GM21576 (cell line): ENCODE results near the gene ARHGAP19.
"Not testable (repeated sequence)": the region's sequence is repeated elsewhere in the genome, so short reads cannot be mapped to it uniquely, and the experiment has no call there.

ENCODE experiments used
- ATAC-seq: cut with Tn5 transposase; IDR thresholded peaks from one replicate; pipeline ENCODE4 v1.9.1; 2021; ENCODE audit warnings: mild to moderate bottlenecking, moderate library complexity; ENCODE audit not compliant: unreplicated experiment

Gene ARHGAP19

GRCh38 chr10:97321804-97322190 lies 29.4 kb upstream of the ARHGAP19 start:
- no peak for ATAC-seq

GRCh38 chr10:97321032-97321803 lies 28.8 kb upstream of the ARHGAP19 start:
- no peak for ATAC-seq

GRCh38 chr10:97320480-97321031 lies 28.1 kb upstream of the ARHGAP19 start:
- ATAC-seq, result no peak

- ATAC-seq, result peak; percentile 36
Observed at GRCh38 chr10:97319671-97320479, 27.4 kb upstream of the ARHGAP19 start.

DNA sequence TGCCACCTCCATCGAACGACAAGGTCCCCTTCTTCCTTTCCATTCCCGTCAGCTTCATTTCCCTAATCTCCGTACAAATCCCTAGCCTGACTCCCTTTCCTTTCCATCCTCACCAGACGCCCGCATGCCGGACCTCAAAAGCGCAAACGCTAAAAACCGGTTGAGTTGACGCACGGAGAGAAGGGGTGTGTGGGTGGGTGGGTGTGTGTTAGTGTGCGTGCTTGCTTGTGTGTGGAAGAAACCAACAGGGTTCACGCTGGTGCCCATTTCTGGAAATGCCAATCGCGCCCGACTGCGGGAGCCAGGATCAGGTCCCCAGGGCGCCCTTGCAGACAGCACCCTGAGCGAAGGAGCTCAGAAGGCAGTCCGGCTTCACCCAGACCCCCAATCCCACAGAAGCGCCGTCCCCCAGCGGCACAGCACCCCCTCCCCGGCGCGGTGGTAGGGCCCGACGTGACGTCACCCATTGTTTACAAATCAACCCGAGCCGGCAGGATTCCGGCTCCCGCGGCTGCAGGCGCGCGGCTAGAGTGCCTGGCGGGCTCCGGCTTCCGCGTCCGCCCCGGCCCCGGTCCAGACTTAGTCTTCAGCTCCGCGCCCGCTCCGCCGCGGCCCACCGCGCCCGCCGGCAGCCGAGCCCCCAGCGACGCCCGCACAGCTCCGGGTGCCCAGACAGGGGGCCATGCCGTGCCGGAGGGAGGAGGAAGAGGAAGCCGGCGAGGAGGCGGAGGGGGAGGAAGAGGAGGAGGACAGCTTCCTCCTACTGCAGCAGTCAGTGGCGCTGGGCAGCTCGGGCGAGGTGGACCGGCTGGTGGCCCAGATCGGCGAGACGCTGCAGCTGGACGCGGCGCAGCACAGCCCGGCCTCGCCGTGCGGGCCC lies 26.6 kb upstream of the ARHGAP19 start, which contains the start of gene FRAT1:
Gene FRAT1, plus strand, starts transcription at position 500 of the 880 bp plus-strand sequence. Its CDS starts 183 bp downstream, at position 683.
- peak; percentile 64 for ATAC-seq

GRCh38 chr10:97314671-97315070 lies 22.2 kb upstream of the ARHGAP19 start:
- no peak for ATAC-seq

- no peak for ATAC-seq
Observed at GRCh38 chr10:97312897-97313296, 20.5 kb upstream of the ARHGAP19 start.

DNA sequence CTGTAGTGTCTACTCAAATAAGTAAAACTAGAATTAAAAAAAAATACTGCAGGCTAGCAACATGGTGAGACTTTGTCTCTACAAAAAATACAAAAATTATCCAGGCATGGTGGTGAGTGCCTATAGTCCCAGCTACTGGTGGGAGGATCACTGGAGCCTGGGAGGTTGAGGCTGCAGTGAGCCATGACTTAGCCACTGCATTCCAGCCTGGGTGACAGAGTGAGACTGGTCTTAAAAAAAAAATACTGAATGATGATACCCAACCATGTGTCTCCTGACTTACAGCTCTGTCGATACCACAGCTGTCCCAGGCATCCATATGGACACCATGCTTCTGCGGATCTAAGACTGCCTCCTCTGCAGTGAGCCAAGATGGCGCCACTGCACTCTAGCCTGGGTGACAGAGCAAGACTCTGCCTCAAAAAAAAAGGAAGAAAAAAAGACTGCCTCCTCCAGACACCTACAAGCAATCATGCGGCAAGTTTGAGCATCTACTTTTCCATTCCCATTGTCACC lies 18.7 kb upstream of the ARHGAP19 start:
- ATAC-seq, result no peak

DNA sequence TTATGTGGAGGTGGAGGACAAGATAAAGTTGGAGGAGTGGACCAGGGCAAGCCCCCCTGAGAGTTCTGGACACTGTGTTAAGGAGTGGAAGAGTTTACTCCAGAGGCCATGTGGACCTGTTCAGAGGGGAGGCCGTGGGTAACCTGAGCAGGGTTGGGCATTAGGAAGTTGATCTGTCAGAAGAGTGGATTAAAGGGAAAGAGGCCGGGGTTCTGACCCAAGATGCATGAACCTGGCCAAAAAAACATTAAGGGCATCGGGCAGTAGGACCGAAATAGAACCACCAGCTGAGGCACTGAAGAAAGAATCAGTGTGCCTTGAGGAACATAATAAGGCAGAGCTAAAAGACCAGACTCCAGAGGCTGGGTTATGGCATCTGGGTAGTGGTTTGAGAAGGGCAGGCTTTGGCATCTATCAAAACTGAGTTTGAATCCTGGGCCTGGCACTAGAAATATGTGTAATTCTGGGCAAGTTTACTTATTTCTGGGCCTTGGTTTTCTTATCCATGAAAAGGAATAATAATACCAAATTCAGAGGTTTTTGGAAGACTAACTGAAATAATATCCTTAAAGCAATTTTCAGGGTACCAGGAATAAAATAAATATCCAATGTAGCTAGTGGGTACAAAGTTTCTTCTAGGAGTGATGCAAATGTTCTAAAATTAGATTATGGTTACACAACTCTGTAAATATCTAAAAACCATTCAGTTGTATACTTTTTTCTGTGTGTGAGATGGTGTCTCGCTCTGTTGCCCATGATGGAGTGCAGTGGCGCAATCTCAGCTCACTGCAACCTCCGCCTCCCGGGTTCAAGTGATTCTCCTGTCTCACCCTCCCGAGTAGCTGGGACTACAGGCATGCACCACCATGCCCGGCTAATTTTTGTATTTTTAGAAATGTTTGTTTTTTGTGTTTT lies 15.7 kb upstream of the ARHGAP19 start:
- ATAC-seq, result no peak

DNA sequence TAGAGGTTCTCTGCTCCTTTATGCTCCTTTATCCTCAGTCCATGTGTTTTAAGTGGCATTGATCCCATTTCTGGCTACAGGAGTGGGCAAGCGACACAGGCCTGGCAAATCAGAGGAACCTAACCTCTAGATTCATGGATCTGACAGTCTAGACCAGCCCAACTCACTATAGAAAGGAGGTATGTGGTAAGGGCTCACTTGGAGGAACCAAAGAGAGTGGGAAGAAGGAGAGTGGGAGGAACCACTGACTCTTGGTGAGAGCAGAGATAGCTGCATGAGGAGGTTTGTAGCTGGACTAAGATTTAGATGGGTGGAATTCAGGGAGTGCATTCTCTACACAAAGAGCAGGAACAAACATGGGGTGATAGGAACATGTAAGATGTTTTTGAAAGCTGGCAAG lies 15.0 kb upstream of the ARHGAP19 start:
- ATAC-seq, result no peak

- ATAC-seq, result no peak
Observed at GRCh38 chr10:97302088-97302791, 9.8 kb upstream of the ARHGAP19 start.

DNA sequence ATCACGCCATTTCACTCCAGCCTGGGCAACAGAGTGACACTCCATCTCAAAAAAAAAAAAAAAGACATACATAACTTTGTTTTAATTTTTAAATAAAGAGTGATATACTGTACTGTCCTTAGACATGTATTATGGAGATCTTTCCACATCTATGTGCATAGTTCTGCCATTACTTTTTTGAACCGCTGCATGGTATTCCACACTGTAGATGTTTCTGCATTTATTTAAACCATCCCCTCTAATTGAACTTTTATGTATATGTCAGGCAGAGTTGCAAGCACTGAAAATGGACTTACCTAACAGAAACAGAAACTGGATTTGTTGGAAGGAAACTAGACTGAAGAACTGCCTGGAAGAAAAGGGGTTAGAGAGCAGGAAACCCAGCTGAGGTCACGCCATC lies 8.5 kb upstream of the ARHGAP19 start:
- ATAC-seq, result no peak

DNA sequence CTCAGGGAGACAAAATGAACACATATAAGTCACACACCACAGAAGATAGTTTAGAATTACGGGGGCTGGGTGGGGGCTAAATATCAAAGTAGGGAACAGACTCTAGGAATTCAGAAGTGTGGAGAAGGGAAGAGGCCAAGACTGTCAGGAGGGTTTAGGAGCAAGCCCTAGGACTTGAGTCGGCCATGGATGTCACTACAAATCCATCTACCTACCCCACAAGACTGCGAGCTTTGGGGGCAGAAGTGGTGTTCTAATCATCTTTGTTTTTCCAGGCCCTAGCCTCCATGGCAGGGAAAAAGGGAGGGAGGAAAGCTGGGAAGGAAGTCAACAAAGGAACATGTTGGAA lies 5.8 kb upstream of the ARHGAP19 start:
- no peak for ATAC-seq

GRCh38 chr10:97297556-97298222 lies 5.3 kb upstream of the ARHGAP19 start:
- no peak for ATAC-seq

DNA sequence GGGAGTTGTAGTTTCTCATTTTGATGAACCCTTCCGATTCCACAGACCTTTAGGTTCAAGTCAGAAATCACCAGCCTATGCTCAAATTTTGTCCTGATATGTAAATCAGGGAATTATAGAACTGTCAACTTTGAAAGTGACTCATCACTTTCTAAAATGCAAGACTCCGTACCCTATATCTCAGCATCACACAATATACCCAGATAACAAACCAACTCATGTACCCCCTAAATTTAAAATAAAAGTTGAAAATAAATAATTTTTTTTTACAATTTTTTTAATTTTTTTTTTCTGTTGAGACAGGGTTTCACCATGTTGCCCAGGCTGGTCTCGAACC lies 393 bp upstream of the ARHGAP19 start:
- ATAC-seq, result no peak

DNA sequence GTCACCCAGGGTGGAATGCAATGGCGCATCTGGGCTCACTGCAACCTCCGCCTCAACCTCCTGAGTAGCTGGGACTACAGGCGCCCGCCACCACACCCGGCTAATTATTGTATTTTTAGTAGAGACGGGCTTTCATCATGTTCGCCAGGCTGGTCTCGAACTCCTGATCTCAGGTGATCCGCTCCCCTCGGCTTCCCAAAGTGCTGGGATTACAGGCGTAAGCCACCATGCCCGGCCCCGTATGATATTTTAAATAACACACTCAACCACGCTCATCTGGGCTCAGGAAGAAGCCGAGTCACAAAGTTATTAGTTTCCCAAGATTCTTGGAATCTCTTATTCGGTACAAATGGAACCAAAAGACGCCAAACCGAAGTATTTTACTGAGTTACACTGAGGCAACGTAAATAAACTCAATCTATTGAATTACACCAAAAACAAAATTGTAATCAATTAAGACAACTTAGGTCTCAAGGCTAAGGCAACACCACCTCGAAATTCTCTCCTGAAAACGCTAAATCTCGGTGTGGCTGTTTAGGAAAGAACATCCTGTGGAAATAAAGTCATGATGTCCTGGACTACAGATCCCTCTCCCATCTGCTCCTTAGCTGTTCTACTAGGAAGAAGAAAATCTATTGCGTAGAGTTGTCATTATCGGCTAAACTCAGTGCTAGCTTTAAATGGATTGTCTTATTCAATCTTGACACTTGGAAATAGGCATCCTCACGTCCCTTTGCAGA lies 910 bp downstream of the ARHGAP19 start:
- no peak for ATAC-seq

DNA sequence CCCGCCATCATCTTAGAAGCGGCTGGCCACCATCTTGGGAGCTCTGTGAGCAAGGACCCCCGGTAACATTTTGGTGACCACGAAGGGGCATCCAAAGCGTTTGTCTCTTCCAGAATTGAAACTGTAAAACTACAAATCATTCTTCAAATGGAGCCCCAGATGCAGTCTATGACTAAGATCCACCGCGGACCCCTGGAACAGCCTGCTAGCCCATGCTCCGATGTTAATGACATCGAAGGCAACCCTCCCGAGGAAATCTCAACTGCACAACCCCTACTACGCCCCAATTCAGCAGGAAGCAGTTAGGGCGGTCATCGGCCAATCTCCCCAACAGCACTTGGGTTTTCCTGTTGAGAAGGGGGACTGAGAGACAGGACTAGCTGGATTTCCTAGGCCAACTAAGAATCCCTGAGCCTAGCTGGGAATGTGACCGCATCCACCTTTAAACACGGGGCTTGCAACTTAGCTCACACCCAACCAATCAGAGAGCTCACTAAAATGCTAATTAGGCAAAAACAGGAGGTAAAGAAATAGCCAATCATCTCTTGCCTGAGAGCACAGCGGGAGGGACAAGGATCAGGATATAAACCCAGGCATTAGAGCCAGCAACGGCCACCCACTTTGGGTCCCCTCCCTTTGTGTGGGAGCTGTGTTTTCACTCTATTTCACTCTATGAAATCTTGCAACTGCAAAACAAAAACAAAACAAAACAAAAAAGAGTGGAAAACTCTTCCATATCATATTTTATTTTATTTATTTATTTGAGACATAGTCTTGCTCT lies 1.7 kb downstream of the ARHGAP19 start:
- ATAC-seq, result not testable (repeated sequence)
